DMS53 (cell line): ENCODE results near the gene RBBP8NL.

ENCODE experiments used
- DNase-seq: peaks from one replicate; lab custom pipeline; 2025; lab: John Stamatoyannopoulos, UW

RBBP8NL gene, protein sequence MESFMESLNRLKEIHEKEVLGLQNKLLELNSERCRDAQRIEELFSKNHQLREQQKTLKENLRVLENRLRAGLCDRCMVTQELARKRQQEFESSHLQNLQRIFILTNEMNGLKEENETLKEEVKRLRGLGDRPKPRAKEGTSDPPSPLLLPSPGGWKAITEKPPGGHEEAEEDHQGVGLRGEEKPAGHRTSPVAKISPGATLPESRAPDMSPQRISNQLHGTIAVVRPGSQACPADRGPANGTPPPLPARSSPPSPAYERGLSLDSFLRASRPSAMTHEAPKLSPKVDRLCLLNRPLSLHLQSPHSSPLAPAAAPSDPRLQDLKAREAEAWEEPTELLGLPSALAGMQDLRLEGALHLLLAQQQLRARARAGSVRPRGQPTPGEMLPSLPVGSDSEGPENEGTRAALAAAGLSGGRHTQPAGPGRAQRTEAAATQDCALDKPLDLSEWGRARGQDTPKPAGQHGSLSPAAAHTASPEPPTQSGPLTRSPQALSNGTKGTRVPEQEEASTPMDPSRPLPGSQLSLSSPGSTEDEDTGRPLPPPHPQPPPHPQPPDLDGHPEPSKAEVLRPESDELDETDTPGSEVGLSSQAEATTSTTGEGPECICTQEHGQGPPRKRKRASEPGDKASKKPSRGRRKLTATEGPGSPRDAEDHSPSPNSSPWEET

DNA sequence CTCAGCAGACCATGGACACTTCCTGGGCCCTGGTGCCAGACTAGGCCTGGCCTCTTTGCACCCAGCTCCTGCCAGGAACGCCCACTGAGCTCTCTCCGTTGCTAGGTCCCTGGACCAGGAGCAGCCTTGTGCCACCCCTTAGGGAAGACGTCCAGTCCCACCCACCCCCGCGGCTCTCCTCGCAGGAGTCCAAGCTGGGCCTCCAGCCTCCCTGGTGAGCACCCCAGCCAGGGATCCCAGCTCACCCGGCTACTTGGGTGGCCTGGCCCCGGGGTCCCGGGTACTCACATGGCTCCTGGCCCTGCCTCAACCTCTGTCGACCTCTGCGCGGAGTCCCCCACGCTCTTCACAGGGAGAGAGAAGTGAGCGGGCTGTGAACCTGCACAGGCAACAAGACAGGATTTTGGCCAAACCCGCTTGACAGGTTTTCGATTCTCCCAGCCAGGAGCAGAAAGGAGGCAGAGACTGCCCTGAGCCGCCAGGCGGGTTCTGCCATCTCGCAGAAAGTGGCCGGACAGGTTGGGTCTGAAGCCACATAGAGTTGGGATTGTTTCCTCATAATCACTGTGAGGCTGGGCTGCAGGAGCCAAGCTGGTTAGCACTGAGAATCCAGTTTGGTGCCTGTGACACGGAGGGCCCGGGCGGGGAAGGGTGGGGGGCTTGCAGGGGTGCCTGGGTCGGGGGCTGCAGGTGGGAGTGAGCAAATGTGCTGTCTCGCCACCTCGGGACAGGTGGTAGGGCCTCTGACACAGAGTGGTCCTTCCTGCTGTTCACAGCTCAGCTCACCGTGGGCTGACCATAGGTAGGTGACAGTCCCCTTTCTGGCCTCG is at the start of gene RBBP8NL:
RBBP8NL (minus strand) TSS at position 368 of the 830 bp plus-strand sequence. CDS start 7,892 bp downstream, outside the sequence.
- DNase-seq = peak; percentile 98

DNA sequence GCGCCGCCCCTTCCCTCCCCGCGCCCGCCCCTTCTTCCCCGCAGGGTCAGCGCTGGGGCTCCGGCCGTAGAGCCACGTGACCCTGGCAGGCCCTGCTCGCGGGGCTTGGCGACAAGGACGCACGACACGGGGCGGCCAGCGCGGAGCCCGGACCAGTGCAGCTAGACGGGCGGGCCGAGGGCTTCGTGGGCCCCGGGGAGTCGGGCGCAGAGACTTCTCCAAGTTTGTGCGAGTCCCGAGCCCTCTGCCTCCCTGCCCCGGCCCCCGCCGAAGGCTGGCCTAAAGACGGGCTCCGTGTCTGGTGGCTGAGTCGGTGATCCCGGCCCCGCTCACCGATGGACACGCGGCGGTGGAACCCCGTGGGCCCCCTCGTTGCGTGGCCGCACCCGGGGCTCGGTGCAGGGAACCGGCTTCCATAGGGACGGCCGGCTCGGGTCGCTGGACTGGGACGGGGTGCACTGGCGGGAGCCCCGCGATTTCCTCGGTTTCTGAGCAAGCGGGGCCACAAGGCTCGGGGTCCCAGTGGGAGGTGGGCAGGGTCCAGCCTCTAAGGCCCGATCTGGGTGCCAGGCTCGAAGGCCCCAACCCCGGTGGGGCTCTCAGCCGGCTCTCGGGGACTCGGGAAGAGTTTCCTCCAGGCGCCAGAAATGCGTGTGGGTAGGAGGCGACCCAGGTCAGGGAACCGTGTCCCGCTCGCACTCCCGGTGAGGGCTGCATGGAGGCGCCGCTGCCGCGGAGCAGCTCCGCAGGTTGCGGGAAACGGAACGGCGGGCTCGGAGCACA is 48.9 kb upstream of the RBBP8NL start:
- peak; percentile 21 for DNase-seq

DNA sequence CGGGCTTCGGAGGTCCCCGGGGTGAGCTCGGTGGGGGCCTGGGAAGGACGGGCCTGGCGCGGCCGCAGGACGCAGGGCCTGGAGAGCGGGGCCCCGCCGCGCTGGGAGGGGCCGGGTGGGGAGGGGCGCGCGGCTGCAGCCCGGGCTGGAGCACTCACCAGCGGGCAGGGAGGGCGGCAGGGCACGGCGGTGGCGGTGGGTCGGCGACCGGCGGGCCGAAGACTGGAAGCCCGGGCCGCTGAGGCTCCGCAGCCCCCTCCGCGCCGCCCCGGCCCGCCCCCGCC is 48.4 kb upstream of the RBBP8NL start, which contains the start of gene GATA5:
GATA5 (minus strand) TSS at position 224 of the 284 bp plus-strand sequence. CDS start 474 bp downstream, outside the sequence.
- no peak for DNase-seq

DNA sequence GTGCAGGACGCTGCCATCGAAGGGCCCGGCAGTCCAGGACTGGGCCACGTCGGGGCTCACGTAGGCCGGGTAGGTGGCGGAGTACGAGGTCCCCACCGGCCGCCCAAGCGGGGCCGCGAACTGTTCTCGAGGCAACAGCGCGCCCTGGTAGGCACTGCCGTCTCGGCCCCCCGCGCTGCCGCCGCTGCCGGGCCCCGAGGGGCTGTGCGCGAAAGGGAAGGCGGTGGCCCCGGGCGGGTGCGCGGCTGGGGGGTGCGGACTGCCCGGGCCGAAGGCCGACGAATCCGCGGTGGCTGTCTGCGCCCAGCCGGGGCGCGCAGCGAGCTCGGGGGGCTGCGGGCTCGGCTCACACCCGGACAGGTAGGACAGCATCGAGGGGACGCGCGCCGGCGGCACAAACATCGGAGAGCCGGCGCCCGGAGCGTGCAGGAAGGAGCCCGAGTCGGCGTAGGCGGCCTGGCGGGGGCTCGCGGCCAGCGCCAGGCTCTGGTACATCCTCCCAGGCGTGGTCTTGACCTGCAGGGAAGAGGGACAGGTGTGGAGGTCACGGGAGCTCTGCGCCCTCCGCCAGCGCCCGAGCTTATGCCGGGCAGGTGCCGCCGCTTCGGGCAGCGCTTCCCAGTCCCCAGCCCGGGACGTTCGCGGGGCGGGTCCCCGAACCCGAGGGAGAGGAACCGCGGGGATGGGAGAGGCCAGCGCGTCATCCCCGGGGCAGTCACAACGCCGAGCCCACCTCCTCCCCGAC is 47.9 kb upstream of the RBBP8NL start:
- DNase-seq = no peak

DNA sequence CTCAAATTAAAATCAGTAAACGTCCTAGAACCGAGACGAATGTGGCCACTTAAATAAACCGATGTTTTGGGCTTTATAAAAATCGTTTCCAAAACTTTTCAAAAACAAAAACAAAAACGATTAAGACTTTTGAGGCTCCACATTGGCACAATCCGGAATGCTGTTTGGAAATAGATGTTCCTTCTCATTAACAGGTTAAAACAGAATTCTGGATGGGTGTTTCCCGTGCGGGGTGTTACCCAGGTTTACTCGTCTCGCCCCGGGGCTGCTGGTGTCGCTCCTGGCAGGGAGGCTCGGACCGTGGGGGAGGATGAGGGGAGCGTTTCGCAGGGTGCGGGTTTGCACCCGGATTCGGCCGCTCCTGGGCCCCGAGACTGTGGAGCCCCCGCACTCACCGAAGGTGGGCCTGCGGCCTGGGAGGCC is 47.3 kb upstream of the RBBP8NL start:
- DNase-seq = no peak

DNA sequence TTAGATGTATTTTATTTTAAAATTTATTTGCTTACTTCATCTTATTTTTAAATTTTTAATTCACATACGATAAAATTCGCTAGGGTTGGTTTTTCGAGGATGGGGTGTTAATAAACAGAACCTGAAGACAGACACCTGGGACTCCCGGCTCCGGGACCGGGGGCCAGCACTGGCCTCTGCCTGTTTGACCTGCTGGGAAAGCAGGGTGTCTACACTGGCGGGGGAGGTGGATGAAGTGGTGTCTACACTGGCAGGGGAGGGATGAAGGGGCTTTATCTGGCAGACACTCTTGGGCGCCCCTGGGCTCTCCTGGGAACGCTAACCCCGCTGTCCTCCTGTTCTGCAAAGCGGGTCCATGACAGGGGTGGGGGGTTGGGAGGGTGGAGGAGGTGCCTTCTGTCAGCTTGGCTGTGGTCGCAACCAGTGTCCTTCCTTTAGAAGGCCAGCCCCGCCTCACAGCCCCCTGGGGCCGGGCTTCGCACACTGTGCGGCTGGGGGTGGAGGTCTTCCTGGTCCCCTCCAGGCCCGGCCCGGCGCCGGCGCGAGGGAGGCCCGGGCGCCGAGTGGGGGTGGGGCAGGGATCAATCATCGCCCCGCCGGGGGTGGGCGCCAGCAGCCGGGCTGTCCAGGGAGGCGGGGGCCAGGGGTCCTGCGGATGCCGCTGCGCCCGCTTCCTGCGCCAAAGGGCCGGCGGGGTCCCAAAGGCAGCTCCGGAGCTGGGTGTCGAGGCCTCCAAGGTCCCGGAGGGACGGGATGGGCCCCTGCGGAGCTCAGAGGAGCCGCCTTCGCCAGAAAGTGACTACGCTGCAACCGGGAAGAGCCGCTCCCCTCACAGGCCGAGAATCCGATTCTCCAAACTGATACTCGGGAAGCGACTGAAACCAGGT is 46.6 kb upstream of the RBBP8NL start:
- DNase-seq = no peak

DNA sequence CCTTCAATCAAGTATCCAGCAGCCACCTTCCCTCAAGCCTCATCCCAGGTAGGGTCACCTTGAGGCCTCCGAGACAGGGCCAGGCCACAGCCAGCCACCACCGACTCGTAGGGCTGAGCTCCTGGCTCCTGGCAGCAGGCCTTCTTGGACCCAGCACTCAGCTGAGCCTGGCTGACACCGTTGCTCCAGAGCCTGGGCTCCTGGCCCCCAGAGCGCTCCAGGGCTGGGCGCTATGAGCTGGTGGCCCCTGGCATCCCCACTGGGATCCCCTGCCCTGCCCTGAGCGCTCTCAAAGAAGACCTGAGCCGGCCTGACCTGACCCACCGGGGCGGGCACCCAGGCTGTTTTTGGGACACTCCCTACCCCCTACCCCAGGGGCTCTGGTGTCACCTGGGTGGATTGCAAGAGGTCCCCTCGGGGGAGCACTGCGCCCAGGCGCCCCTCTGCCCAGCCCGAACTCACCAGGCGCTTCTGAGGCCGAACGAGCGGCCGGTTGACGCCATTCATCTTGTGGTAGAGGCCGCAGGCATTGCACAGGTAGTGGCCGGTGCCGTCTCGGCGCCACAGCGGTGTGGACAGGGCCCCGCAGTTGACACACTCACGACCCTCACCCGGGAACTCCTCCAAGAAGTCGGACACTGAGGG is 45.7 kb upstream of the RBBP8NL start:
- DNase-seq = no peak

DNA sequence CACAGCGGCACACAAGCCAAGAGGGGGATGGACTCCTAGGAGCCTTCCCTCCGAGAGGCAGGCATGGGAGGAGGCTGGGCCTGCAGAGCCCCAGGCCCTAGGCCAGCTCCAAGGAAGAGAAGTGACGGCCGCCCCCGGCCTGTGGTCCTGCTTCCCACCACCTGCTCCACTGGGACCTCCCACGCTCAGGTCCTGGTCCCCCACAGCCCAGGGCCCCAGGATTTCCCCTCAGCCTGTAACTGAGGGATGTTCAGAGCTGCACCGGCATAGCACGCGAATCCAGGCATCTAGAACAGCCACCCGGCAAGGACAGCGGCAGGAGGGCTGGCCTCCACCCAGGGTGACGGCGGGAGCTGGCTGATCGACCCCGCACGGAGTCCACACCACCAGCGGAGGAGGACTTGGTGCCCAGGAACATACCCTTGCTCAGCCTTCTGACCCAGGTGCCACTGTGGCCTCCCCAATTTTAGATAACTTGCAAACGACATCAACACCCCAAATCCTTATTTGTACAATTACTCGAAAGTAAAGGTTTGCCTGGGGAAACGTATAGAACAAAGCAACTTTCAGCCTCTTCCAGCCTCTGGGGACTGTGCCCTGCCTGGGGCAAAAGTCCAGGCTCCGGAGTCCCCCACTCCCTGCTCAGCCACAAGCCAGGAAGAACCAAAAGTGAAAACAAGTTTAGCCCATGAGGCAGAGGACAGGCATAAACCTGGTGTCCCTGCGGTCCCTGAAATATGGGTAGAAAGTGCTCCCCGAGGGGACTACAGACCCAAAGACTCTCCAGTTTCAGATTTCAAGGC is 45.0 kb upstream of the RBBP8NL start:
- DNase-seq = no peak

DNA sequence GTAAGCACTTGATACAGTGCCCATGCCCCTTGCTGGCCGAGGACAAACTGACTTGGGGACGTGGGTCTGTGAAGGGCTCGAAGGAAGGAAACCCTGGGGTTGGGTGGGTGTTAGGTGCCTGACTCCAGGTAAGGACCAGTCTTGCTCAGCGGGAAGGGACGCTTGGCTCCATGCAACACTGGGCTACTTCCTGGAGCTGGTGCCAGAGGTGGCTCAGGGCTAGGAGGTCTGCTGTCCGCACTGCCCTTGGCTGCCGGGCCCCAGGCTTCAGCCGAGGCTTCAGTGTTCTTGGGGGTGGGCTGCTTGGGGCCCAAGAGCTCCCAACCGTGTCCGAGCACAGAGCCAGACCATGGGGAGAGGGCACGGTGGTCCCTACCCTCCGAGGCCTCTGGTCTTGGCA is 43.1 kb upstream of the RBBP8NL start:
- DNase-seq = no peak

DNA sequence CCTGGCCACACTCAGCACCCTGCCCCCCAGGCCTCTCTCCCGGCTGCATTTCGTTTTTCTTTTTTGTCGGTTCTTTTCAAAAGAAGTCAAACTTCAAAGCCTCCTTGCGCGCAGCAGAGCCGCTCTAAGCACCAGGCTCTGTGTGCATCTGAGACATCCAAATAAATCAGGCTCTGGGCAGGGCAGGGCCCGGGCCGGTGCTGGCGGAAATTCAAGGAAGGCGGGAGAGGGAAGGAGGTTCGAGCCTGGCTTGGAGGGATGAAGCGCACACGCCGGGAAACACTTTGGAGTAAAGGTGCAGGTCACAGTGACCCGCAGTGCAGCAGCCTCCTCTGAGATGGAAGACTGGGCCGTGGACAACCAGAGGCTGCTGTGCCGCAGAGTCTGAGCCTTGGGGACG is 42.7 kb upstream of the RBBP8NL start:
- DNase-seq = no peak

DNA sequence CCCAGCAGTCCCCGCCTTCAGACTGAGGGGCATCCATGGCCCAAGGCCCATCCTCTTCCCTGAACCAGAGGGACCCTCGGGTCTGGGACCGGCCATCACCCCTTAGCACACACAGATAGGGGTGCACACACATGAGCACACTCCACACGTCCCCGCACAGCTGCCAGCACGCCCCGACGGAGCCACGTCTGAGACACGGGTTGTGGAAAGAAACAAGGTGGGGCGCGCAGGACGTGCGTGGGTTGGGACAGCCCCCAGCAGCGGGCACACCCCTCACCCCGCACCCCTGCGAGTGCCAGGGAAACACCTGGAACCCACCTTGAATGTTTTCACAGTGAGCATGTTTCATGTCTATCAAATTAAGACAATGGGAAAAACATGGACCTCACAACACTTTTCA is 42.0 kb upstream of the RBBP8NL start:
- no peak for DNase-seq

DNA sequence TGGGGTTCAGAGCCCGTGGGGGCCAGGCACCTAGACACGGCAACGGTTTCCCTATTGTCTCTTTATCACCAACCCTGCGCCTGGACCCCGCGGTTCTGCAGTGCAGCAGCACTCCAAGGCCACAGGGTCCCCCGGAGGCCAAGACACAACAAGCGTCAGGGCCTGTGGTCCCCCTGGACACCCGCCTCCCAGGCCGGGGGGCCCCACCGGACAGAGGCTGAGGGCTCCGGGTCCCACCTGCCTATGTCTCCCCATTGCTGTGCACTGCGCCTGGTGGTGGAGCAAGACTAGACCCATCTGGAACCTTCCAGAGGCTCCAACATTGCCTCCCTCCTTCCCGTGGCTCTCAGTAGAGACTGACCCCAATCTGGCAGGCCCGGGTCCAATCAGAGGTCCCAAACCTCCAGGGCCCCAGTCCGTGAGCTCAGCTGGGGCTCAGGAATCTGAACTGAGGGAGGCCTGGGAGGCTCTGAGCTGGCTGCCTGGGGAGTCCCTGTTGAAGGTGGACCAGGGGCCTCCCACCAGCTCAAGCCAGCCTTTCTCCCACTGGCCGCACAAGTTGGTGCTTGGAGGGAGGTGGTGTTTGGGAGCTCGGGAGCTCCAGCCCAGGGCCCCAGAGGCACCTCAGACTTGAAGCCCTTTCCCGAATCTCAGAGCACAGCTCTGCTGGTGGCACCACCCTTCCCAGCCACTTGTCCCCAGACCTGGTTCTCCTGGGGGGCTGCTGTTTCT is 39.6 kb upstream of the RBBP8NL start:
- no peak for DNase-seq

DNA sequence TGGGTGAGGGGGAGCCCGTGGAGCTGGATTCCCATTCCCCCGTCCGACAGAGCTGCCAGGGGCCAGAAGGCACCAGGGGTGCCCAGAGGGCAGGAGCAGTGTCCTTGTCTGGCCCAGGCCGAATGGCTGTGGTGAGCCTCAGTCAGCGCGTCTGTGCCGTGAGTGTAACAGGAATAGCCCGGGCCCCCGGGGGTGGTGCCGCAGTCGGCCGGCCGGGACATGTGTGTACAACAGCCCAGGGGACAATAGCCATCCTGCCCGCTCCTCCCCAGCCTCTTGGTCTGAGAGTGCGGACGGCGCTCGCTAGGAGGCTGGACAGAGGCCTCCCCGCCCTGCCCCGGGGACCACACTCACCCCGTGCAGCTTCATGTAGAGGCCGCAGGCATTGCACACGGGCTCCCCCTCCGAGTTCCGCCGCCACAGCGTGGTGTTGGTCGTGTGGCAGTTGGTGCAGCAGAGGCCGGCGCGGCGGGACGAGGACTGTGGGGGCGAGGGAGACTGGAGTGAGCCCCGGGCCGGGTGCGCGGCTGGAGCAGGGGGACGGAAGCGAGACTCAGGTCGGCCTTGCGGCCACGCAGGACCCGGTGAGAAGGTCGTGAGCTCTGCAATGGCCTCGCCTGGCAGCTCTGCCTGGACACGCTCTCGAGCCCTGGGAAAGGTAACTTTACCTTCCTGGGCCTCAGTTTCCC is 38.9 kb upstream of the RBBP8NL start:
- no peak for DNase-seq

DNA sequence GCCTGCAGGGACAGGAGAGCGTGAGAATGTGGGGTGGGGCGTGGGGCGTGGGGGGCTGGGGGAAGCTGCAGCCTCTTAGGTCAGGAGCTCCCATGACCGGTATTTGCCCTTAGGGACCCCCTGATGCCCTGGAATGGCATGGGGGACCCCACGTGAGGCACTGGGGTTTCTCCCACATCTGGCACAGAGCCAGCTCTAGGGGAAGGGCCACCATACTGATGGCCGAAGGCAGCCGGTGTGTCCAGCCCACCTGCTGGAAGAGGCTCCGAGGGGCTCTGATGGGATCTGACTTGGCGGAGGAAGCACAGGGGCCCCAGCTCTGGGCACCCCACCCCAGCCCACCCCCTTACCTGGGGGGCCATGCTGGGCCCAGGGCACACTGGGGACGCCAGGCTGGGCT is 37.7 kb upstream of the RBBP8NL start:
- no peak for DNase-seq

DNA sequence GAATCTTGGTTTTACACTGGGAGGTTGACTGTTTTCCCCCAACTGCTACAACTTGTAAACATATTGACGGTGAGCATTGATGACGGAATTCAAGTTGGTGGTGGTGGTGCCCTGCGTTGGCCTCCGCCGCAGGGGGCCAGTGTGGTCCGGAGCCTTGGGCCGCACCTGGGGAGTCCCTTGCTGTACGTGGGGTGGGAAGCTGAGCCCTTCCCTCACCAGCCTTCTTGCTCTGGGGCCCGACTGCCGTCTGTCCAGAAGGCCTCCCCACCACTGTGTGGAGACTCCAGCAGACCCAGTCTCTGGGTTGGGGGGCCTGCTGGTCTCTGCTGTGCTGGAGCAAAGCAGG is 37.1 kb upstream of the RBBP8NL start:
- no peak for DNase-seq

DNA sequence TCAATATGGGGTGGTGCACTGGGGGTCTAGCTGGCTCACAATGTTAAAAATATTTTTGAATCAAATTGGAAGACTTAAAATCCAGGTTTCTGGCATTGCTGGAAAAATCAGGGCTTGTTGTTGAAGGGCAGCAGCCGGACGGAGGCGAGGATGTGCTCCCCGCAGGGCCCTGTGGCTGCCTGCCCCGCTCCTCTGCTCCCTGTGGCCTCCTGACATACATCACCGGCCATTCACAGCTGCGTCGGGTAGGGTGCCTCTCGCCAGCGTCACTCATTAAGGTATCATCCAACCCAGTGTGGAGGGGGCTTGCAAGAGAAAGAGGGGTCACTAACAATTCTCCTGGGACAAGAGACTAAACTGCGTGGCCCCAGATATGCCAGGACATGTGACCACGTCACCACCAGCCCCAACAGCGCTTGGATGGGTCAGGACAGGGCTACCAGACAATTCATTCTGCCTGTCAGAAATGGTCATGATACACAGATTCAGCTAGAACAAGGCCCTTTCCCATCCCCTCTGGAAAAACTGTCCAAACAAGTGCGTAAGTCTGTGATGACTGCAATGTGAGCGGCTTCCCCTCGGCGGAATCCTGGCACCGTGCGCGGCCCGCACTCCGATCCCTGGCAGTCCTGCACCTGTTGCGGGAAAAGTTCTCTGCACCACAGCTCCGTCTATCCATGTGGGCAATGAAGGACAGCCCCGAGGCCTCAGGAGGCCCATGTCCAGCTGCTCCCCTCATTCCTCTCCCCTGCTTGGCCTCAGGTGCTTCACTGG is 36.5 kb upstream of the RBBP8NL start:
- no peak for DNase-seq
